ENCODE results near the gene SIX2.

Gene SIX2

DNA sequence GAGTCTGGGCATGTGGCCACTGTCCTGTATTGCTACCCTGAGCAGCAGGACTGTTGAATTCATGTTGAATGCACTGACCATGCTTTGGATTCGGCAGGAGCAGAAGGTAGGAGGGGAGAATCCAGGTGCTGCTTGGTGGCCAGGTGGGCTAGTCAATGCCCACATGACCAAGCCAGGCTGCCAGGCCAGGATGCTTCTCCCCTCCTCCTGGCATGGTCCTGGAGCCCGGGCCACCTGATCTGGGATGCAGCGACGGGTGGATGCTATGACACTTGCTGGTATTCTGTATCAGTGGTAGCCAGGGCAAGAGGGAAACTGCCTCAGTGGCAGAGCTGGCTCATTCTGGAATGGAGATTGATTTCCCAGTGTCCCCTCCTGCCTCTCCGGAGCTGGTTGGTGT lies 14.8 kb upstream of the SIX2 start:
- no peak for FAIRE-seq
- DNase-seq (ENCODE audit: insufficient read length, low spot score), result no peak

DNA sequence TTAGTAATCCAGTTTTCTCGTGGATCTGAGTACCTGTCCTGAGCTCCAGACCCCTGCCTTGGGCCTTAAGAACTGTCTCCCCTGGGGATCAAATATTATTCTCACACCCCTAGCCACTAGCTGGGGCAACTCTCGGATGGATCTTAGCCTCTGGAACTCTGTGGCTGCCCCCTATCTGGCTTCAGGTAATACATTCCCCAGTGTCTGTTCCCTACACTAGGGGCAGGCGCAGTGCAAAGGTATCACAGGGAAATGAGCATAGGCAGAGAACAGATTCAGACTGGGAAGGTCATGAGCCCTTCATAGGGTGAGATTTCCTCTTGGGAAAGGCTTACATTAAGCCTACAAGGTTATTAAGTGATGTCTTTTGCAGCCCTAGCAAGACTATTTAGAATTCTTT lies 11.2 kb upstream of the SIX2 start:
- no peak for FAIRE-seq

DNA sequence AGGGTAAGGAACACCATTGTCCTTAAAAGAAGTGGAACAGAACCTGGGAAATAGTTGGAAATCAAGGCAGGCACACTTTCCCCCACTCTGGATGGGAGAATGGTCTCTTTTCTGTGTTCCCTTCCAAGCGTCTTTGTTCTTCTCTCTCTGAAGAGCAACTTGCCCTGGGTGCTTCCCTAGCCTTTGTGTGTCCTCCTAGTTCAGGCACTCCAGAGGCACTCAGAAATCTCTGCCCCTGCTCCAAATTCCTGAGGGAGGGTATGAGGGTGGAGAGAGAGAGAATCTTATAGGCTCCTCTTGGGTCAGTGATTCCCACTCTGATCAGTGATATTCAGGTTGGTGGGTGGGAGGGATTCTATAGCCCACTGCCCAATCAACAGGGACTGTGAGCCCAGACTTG lies 8.8 kb upstream of the SIX2 start:
- FAIRE-seq (no peak), DNase-seq (ENCODE audit: insufficient read length, low spot score) (no peak)

More for the DNA sequence above, 11.2 kb upstream of the SIX2 start:
- no peak for DNase-seq (ENCODE audit: insufficient read length, low spot score)

DNA sequence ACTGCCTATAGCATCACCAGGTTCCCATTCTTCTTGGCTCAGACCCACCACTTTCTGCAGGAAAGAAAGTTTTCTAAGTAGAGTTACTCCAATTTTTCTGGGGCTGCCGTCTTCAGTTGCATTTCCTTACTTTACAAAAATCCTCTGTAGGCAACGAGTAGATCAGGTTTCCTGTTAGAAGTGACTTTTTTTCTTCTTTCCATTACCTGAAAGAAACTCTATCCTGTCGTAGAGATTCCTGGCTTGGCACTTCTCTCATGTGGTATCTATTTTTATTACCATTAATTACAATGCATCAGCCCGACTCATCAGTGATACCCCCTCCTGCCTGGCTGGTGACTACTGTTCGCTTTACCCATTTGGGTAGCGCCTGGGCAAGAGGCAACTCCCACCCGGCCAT lies 5.6 kb upstream of the SIX2 start:
- FAIRE-seq, result no peak
- no peak for DNase-seq (ENCODE audit: insufficient read length, low spot score)

GRCh38 chr2:45014016-45014702 lies 4.9 kb upstream of the SIX2 start:
- DNase-seq (ENCODE audit: insufficient read length, low spot score) (no peak), FAIRE-seq (no peak)

GRCh38 chr2:45013229-45014015 lies 4.2 kb upstream of the SIX2 start:
- no peak for FAIRE-seq
- DNase-seq (ENCODE audit: insufficient read length, low spot score), result no peak

- DNase-seq (ENCODE audit: insufficient read length, low spot score) (no peak), FAIRE-seq (no peak)
These were observed 3.5 kb upstream of the SIX2 start for GRCh38 chr2:45012733-45013132.

DNA sequence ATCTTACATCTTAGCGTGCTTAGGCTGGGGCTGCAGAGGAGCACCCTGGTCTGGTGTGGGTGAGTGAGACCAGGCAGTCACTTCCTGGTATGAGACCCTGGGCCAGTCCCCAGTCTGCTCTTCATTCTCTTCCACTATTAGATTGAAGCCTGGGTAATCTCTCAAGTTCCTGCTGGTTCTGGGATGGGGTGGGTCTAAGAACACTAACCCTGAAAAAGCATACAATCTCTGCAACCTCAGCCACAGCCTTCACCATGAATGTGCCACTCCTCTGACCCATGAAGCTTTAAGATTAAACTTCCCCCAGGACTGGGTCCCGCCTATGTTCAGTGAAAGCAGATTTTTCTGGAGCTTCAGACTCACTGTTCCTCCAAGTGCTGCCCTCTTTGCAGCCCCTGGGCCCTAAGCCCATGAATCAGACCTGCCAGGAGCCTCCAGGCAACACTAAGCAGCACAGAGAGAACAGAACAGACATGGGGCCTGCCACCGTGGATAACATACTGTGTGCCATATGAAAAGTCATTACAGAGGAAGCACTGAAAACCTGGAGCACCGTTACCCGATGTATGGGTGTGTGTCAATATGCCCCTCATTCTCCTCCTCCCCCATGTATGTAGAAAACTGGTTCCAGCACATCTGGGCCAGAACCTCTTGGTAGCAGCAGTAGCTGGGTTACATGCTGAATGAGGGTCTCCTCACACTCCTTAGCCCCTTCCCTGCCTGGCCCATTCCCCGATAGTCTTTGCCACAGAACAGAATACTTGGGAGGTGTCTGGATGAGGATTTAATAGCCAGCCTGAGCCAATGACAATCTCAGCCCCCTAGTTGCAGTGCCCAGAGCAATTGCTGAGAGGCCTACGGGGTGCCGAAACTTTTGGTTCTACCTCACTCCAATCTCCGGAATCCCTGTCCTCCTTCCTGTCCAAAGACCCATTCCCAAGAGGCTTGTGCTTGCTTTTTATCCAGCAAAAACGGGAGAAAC lies 2.7 kb upstream of the SIX2 start:
- FAIRE-seq (no peak), DNase-seq (ENCODE audit: insufficient read length, low spot score) (no peak)

GRCh38 chr2:45011121-45011520 lies 1.9 kb upstream of the SIX2 start:
- DNase-seq (ENCODE audit: insufficient read length, low spot score), result no peak
- no peak for FAIRE-seq

DNA sequence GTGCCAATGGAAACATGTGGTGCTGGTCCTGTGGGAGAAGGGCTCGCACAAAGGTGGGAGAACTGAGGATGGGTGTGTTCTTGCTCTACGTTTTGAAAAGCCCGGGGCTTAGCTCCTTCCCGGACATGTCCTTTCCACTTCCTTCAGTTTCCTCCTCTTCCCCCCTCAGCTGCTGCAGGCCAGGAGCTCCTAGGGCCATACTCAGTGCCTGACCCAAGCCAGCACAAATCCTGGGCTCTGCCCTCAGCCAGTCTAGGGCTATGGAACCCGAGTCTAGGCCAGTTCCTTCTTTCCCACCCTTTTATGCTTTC lies 1.4 kb upstream of the SIX2 start:
- DNase-seq (ENCODE audit: insufficient read length, low spot score) (no peak), FAIRE-seq (no peak)

DNA sequence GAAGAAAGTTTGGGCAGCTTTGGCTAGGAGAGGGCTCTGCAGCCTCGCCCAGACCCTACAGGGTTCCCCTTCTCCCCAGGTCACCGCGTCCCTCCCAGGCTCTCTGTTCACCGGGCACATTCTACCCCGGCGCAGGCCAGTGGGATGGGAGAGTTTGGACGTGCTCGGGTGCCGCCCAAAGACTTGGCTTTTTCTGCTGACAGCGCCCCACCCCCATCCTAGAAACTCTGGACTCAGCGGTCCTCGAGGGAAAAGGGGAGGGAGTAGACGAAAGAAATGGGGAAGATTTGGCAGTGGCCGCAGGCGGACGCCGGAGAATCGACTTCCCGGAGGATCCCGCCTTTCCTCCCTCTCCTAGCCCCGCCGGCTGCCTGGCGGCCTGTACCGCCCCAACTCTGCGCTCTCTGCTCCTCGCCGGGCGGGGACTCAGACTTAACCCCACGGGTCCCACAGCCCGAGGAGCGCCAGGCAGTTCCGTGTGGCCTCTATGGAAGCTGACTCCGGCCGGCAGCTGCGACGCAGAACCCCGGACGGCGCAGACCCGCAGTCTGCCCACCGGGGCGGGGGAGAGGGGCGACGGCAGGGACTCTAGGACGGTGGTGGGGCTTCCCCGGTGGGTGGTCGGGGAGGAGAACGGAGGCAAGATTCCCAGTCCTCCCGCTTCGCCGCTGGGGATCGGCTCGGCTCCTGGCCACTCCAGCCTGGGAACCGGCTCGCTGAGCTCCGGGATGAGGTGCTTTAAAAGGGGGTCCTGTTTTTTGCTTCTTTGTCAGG lies 863 bp upstream of the SIX2 start:
- FAIRE-seq, result no peak
- no peak for DNase-seq (ENCODE audit: insufficient read length, low spot score)

- FAIRE-seq (no peak), DNase-seq (ENCODE audit: insufficient read length, low spot score) (no peak)
These were observed 739 bp downstream of the SIX2 start for GRCh38 chr2:45008296-45009129.

- DNase-seq (ENCODE audit: insufficient read length, low spot score) (no peak), FAIRE-seq (no peak)
These were observed 1.3 kb downstream of the SIX2 start for GRCh38 chr2:45007961-45008295.

- no peak for FAIRE-seq
These were observed 2.3 kb downstream of the SIX2 start for GRCh38 chr2:45006942-45007287.

GRCh38 chr2:45006041-45006941 lies 3.0 kb downstream of the SIX2 start:
- no peak for DNase-seq (ENCODE audit: insufficient read length, low spot score)
- no peak for FAIRE-seq

More at GRCh38 chr2:45006942-45007287, 2.3 kb downstream of the SIX2 start:
- no peak for DNase-seq (ENCODE audit: insufficient read length, low spot score)

- no peak for DNase-seq (ENCODE audit: insufficient read length, low spot score)
- no peak for FAIRE-seq
These were observed 3.8 kb downstream of the SIX2 start for GRCh38 chr2:45005261-45006002.

DNA sequence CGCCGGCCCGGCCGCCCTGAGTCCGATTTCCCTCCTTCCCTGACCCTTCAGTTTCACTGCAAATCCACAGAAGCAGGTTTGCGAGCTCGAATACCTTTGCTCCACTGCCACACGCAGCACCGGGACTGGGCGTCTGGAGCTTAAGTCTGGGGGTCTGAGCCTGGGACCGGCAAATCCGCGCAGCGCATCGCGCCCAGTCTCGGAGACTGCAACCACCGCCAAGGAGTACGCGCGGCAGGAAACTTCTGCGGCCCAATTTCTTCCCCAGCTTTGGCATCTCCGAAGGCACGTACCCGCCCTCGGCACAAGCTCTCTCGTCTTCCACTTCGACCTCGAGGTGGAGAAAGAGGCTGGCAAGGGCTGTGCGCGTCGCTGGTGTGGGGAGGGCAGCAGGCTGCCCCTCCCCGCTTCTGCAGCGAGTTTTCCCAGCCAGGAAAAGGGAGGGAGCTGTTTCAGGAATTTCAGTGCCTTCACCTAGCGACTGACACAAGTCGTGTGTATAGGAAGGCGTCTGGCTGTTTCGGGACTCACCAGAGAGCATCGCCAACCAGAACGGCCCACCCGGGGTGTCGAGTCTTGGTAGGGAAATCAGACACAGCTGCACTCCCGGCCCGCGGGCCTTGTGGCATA lies 4.6 kb downstream of the SIX2 start:
- FAIRE-seq, result no peak
- no peak for DNase-seq (ENCODE audit: insufficient read length, low spot score)

Data from GM19239 (cell line).